ENCODE measurements around the gene C3orf18. TPM values are rescaled to one million over a fixed set of nuclear protein-coding genes. Genes with fewer than 3 reads are reported as not detected.

The C3orf18 gene
- polyA plus RNA-seq, 1 donor (not counting 4 experiments of a cell fraction or from before 2014, with no cell fraction given), result 1.4 TPM

- H2AFZ ChIP-seq (ENCODE audit: control insufficient read depth, low read length), result no peak overlapping the region
- no peak overlapping the region for H3K9ac ChIP-seq (ENCODE audit: control insufficient read depth, extremely low read depth, insufficient read depth, low read length)
- peaks cover 66% of the 10 kb centered on the region for H3K27me3 ChIP-seq (ENCODE audit: control insufficient read depth, extremely low read depth, insufficient read depth, low read length)
- no peaks in the 10 kb centered on the region for H3K9me3 ChIP-seq (ENCODE audit: control insufficient read depth, low read depth, low read length)
- dilution Hi-C loops (cut with MboI; ENCODE audit: extremely low pct_ligation_motif_present, low sequenced_read_pairs), result no loop called here
- H3K79me2 ChIP-seq (ENCODE audit: control insufficient read depth, insufficient read depth, low read length), result no peaks in the 10 kb centered on the region
- no peak overlapping the region for H3K27ac ChIP-seq (ENCODE audit: control insufficient read depth, insufficient read depth, low read length)
- no peak overlapping the region for H3K4me2 ChIP-seq (ENCODE audit: control insufficient read depth, extremely low read depth, insufficient read depth, low read depth, low read length)
- TF ChIP-seq EZH2 (IDR thresholded peaks at IDR 0.05; ENCODE audit: low read length) (no peak), CTCF (optimal IDR thresholded peaks at IDR 0.05 in 1 of 3, IDR thresholded peaks at IDR 0.05 in 1 of 3, conservative IDR thresholded peaks at IDR 0.05 in 1 of 3; ENCODE audit: extremely low read depth in 1 of 3, insufficient read depth in 2 of 3, low read length in 3 of 3) (no peak)
- H3K4me3 ChIP-seq (ENCODE audit: control insufficient read depth in 2 of 3, extremely low read depth in 1 of 3, insufficient read depth in 2 of 3, low read depth in 1 of 3, low read length in 3 of 3), result no peak overlapping the region
- H3K36me3 ChIP-seq (ENCODE audit: control insufficient read depth in 2 of 2, extremely low read depth in 1 of 2, insufficient read depth in 2 of 2, low read length in 2 of 2), result no peaks in the 10 kb centered on the region
- H3K4me1 ChIP-seq (ENCODE audit: control insufficient read depth, extremely low read depth, insufficient read depth, low read length), result no peaks in the 10 kb centered on the region
- H3K9me1 ChIP-seq (ENCODE audit: control insufficient read depth, extremely low read depth, insufficient read depth, low read length), result no peaks in the 10 kb centered on the region
- no peaks in the 10 kb centered on the region for H4K20me1 ChIP-seq (ENCODE audit: control insufficient read depth, extremely low read depth, insufficient read depth, low read length)
- no peak for DNase-seq (ENCODE audit: low read depth, low spot score)
- no peak for FAIRE-seq
Observed at GRCh38 chr3:50533807-50534461, 33.6 kb downstream of the C3orf18 start.

DNA sequence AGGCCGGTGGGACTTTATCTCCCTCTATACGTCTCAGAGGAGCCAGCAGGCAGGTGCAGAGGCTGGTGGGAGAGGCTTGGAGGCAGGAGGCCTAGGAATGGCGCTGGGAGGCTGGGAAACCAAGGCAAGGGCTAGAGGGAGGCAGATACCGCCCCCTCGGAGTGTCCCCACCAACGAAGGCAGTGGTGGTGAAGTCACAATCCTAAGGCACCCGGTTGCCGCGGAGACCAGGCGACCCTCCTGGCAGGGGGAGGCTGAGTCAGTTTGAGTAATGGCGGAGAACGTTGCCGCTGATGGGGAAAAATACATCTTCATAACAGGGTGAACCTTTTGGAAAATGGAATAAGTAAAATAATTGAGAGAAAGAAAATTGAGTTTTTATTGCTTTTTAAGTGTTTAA, 34.2 kb downstream of the C3orf18 start:
- H3K4me1 ChIP-seq (ENCODE audit: control insufficient read depth, extremely low read depth, insufficient read depth, low read length), result no peaks in the 10 kb centered on the region
- no peak overlapping the region for H3K27ac ChIP-seq (ENCODE audit: control insufficient read depth, insufficient read depth, low read length)
- no peaks in the 10 kb centered on the region for H3K79me2 ChIP-seq (ENCODE audit: control insufficient read depth, insufficient read depth, low read length)
- H3K9ac ChIP-seq (ENCODE audit: control insufficient read depth, extremely low read depth, insufficient read depth, low read length), result no peak overlapping the region
- no peak overlapping the region for H2AFZ ChIP-seq (ENCODE audit: control insufficient read depth, low read length)
- H3K4me2 ChIP-seq (ENCODE audit: control insufficient read depth, extremely low read depth, insufficient read depth, low read depth, low read length), result no peak overlapping the region
- no peaks in the 10 kb centered on the region for H4K20me1 ChIP-seq (ENCODE audit: control insufficient read depth, extremely low read depth, insufficient read depth, low read length)
- H3K27me3 ChIP-seq (ENCODE audit: control insufficient read depth, extremely low read depth, insufficient read depth, low read length), result peaks cover 68% of the 10 kb centered on the region
- no peaks in the 10 kb centered on the region for H3K9me1 ChIP-seq (ENCODE audit: control insufficient read depth, extremely low read depth, insufficient read depth, low read length)
- TF ChIP-seq CTCF (optimal IDR thresholded peaks at IDR 0.05 in 1 of 3, IDR thresholded peaks at IDR 0.05 in 1 of 3, conservative IDR thresholded peaks at IDR 0.05 in 1 of 3; ENCODE audit: extremely low read depth in 1 of 3, insufficient read depth in 2 of 3, low read length in 3 of 3), result no peak
- TF ChIP-seq EZH2 (IDR thresholded peaks at IDR 0.05; ENCODE audit: low read length), result no peak
- no peak for DNase-seq (ENCODE audit: low read depth, low spot score)
- H3K4me3 ChIP-seq (ENCODE audit: control insufficient read depth in 2 of 3, extremely low read depth in 1 of 3, insufficient read depth in 2 of 3, low read depth in 1 of 3, low read length in 3 of 3), result no peak overlapping the region
- dilution Hi-C loops (cut with MboI; ENCODE audit: extremely low pct_ligation_motif_present, low sequenced_read_pairs), result no loop called here
- no peaks in the 10 kb centered on the region for H3K36me3 ChIP-seq (ENCODE audit: control insufficient read depth in 2 of 2, extremely low read depth in 1 of 2, insufficient read depth in 2 of 2, low read length in 2 of 2)
- H3K9me3 ChIP-seq (ENCODE audit: control insufficient read depth, low read depth, low read length), result no peaks in the 10 kb centered on the region
- no peak for FAIRE-seq

Data from keratinocyte (primary cell).